PC-9 (cell line): ENCODE data around the gene ZDHHC14. TPM values are rescaled to one million over a fixed set of nuclear protein-coding genes. Genes with fewer than 3 reads are reported as not detected.

Experiments used
- BruUV-seq: library from RNA; stranded (reverse); fragments of 400-500 nt; replicated peaks from 2 replicates; lab custom pipeline; 2021; lab: Mats Ljungman, UMichigan
- CTCF ChIA-PET: fragments of 300-600 bp; sonication (Branson Sonifier 250); formaldehyde crosslinking; loops from one replicate; lab custom pipeline; 2022; ENCODE audit warnings: antibody characterized with exemption; lab: Charles Lee
- POLR2A ChIA-PET: fragments of 300-600 bp; sonication (Branson Sonifier 250); formaldehyde crosslinking; loops from one replicate; lab custom pipeline; 2022; ENCODE audit warnings: antibody characterized with exemption; ENCODE audit not compliant: unreplicated experiment; lab: Charles Lee
- DNase-seq, 2 experiments: peaks; one replicate each; pipeline versions ENCODE4 v3.0.0 to v3.0.0-alpha.2; 2015 to 2022; ENCODE audit warnings: mixed read lengths in 1 of 2
- H2AFZ ChIP-seq: fragments of 200-600 bp; sonication (generic); 2 replicates; pipeline ENCODE4 v1.8.1; 2017; ENCODE audit warnings: antibody characterized with exemption
- H3F3A ChIP-seq: fragments of 200-600 bp; sonication (generic); 2 replicates; pipeline ENCODE4 v1.8.1; 2017; ENCODE audit warnings: antibody characterized with exemption, mild to moderate bottlenecking, low read depth; ENCODE audit not compliant: insufficient read depth
- H3K27ac ChIP-seq: fragments of 200-600 bp; sonication (generic); 2 replicates; pipeline ENCODE4 v1.6.1; 2016; ENCODE audit warnings: mixed run types
- H3K27me3 ChIP-seq: fragments of 200-600 bp; sonication (generic); 2 replicates; pipeline ENCODE4 v1.6.1; 2016; ENCODE audit warnings: low read depth, mixed run types; ENCODE audit not compliant: insufficient read depth
- H3K36me3 ChIP-seq: fragments of 200-600 bp; sonication (generic); 2 replicates; pipeline ENCODE4 v1.6.1; 2016; ENCODE audit warnings: low read depth, mixed run types
- H3K4me1 ChIP-seq: fragments of 200-600 bp; sonication (generic); replicated peaks from 2 replicates; pipeline ENCODE4 v1.6.1; 2016; ENCODE audit warnings: mixed run types; ENCODE audit not compliant: insufficient read depth
- H3K4me2 ChIP-seq: fragments of 200-600 bp; sonication (generic); 2 replicates; pipeline ENCODE4 v1.6.1; 2017; ENCODE audit warnings: mixed run types
- H3K4me3 ChIP-seq: fragments of 200-600 bp; sonication (generic); 2 replicates; pipeline ENCODE4 v1.6.1; 2016; ENCODE audit warnings: mixed run types
- H3K79me2 ChIP-seq: fragments of 200-600 bp; sonication (generic); 2 replicates; pipeline ENCODE4 v1.6.1; 2017; ENCODE audit warnings: low read depth, mixed run types
- H3K9me2 ChIP-seq: fragments of 200-600 bp; sonication (generic); 2 replicates; pipeline ENCODE4 v1.8.1; 2017; ENCODE audit warnings: mild to moderate bottlenecking; ENCODE audit not compliant: insufficient read depth
- H3K9me3 ChIP-seq: fragments of 200-600 bp; sonication (generic); 2 replicates; pipeline ENCODE4 v1.8.1; 2016; ENCODE audit warnings: low read depth; ENCODE audit not compliant: insufficient read depth
- H4K20me1 ChIP-seq: fragments of 200-600 bp; sonication (generic); 2 replicates; pipeline ENCODE4 v1.8.1; 2017; ENCODE audit not compliant: insufficient read depth
- EZH2 ChIP-seq: fragments of 200-600 bp; sonication (generic); IDR thresholded peaks from 2 replicates; pipeline ENCODE4 v1.8.0; 2017; ENCODE audit warnings: antibody characterized with exemption, low read depth
- intact Hi-C: fragments of 100-400 bp; cut with micrococcal nuclease; formaldehyde crosslinking; loops from one replicate; pipeline ENCODE4 v1.10.0; 2022; ENCODE audit not compliant: unreplicated experiment
- total RNA-seq: library from RNA; stranded (reverse); gene quantifications from 2 replicates; pipeline ENCODE4 v1.2.3, GENCODE V29; 2021
- TF ChIP-seq, protein P1 (sequence below): fragments of 200-600 bp; sonication (generic); conservative IDR thresholded peaks from 2 replicates; pipeline ENCODE4 v1.6.1; 2017; ENCODE audit warnings: mixed run types, antibody characterized with exemption, mild to moderate bottlenecking, moderate library complexity

ZDHHC14 gene
- total RNA-seq, 1 experiment from 2014 or later: 5.6 TPM

GRCh38 chr6:157358287-157358686, 22.7 kb upstream of the ZDHHC14 start:
- no peaks in the 10 kb centered on the region for H4K20me1 ChIP-seq
- DNase-seq: no peak
- no peaks in the 10 kb centered on the region for H3K4me1 ChIP-seq
- ChIA-PET POLR2A (no interaction called here), CTCF (no interaction called here)
- no peak overlapping the region for H2AFZ ChIP-seq
- no TSS peak for BruUV-seq
- no peak overlapping the region for H3K4me2 ChIP-seq
- H3K4me3 ChIP-seq: no peak overlapping the region
- no peaks in the 10 kb centered on the region for H3K79me2 ChIP-seq
- TF ChIP-seq, protein P1, sequence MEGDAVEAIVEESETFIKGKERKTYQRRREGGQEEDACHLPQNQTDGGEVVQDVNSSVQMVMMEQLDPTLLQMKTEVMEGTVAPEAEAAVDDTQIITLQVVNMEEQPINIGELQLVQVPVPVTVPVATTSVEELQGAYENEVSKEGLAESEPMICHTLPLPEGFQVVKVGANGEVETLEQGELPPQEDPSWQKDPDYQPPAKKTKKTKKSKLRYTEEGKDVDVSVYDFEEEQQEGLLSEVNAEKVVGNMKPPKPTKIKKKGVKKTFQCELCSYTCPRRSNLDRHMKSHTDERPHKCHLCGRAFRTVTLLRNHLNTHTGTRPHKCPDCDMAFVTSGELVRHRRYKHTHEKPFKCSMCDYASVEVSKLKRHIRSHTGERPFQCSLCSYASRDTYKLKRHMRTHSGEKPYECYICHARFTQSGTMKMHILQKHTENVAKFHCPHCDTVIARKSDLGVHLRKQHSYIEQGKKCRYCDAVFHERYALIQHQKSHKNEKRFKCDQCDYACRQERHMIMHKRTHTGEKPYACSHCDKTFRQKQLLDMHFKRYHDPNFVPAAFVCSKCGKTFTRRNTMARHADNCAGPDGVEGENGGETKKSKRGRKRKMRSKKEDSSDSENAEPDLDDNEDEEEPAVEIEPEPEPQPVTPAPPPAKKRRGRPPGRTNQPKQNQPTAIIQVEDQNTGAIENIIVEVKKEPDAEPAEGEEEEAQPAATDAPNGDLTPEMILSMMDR: no peak
- no peak for TF ChIP-seq EZH2
- H3K27ac ChIP-seq: no peak overlapping the region
- H3K27me3 ChIP-seq: no peaks in the 10 kb centered on the region
- H3K9me3 ChIP-seq: no peaks in the 10 kb centered on the region
- intact Hi-C loops: no loop called here
- no peaks in the 10 kb centered on the region for H3F3A ChIP-seq
- H3K9me2 ChIP-seq: no peaks in the 10 kb centered on the region
- H3K36me3 ChIP-seq: no peaks in the 10 kb centered on the region

DNA sequence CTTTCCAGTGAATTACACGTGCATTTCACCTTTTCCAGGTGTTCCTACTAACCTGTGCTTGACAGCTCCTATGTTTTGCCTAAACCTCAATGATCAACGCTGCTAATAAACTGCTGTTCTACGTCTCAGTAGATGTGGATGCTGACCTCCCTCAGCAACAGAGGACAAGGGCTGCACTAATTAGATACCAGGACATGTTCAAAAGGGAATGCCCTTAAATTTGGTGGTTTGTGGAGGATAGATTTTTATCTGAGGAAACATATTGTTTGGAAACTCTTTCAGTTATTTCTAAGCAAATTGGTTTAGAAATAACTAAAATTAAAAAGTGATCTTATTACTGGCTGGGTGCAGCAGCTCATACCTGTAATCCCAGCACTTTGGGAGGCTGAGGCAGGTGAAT, 19.1 kb upstream of the ZDHHC14 start:
- intact Hi-C loops: no loop called here
- H4K20me1 ChIP-seq: no peaks in the 10 kb centered on the region
- no peaks in the 10 kb centered on the region for H3K27me3 ChIP-seq
- no peaks in the 10 kb centered on the region for H3K4me1 ChIP-seq
- no peak overlapping the region for H2AFZ ChIP-seq
- TF ChIP-seq, protein P1: no peak
- TF ChIP-seq EZH2: no peak
- H3K27ac ChIP-seq: no peak overlapping the region
- BruUV-seq: no TSS peak
- H3F3A ChIP-seq: no peaks in the 10 kb centered on the region
- ChIA-PET POLR2A (no interaction called here), CTCF (no interaction called here)
- no peaks in the 10 kb centered on the region for H3K9me2 ChIP-seq
- H3K9me3 ChIP-seq: no peaks in the 10 kb centered on the region
- H3K4me2 ChIP-seq: no peak overlapping the region
- H3K4me3 ChIP-seq: no peak overlapping the region
- no peaks in the 10 kb centered on the region for H3K36me3 ChIP-seq
- H3K79me2 ChIP-seq: no peaks in the 10 kb centered on the region
- no peak for DNase-seq

- H3K79me2 ChIP-seq: no peaks in the 10 kb centered on the region
- ChIA-PET CTCF (no interaction called here), POLR2A (interaction anchor here (0.7 kb wide), 1 partner anchor 11 kb away, joined by 3 read pairs; no protein-coding TSS in a partner anchor)
- H3K27me3 ChIP-seq: no peaks in the 10 kb centered on the region
- no TSS peak for BruUV-seq
- no peaks in the 10 kb centered on the region for H3K4me1 ChIP-seq
- no peaks in the 10 kb centered on the region for H4K20me1 ChIP-seq
- TF ChIP-seq, protein P1: no peak
- no peak overlapping the region for H3K4me2 ChIP-seq
- H3K9me2 ChIP-seq: no peaks in the 10 kb centered on the region
- no peaks in the 10 kb centered on the region for H3F3A ChIP-seq
- intact Hi-C loops: no loop called here
- DNase-seq: no peak
- no peak overlapping the region for H3K4me3 ChIP-seq
- H3K9me3 ChIP-seq: no peaks in the 10 kb centered on the region
- no peaks in the 10 kb centered on the region for H3K36me3 ChIP-seq
- no peak overlapping the region for H3K27ac ChIP-seq
- H2AFZ ChIP-seq: no peak overlapping the region
These were observed 16.3 kb upstream of the ZDHHC14 start for GRCh38 chr6:157364705-157365104.
